GM15510 (cell line): ENCODE data around the gene SLC38A8.

ENCODE experiments used
- POLR2A ChIP-seq: IDR thresholded peaks from 3 replicates; pipeline ENCODE4 v1.6.1; 2011; ENCODE audit warnings: borderline replicate concordance; ENCODE audit not compliant: insufficient read length; ENCODE audit errors: extremely low read depth

Gene SLC38A8

GRCh38 chr16:84080378-84080777 lies 37.8 kb upstream of the SLC38A8 start:
- no peak for TF ChIP-seq POLR2A

DNA sequence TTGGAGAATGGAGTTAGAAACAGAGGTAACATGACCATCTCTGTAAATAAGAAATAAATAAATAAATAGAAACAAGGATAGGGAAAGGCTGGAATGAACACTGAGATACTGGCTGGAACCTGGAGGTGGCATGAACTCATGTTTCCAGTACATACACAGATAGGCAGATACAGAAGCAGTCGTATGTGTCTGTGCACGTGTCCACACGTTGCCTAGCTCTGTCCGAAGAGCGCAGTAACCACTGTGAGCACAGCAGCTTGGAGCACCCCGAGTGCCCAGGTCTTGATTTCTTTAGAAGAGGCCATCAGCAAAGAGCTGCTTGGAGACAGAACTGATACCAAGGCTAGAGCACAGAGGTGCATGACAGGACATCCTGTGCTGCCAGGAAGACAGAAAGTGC lies 37.1 kb upstream of the SLC38A8 start:
- no peak for TF ChIP-seq POLR2A

GRCh38 chr16:84075376-84075775 lies 32.8 kb upstream of the SLC38A8 start:
- no peak for TF ChIP-seq POLR2A

DNA sequence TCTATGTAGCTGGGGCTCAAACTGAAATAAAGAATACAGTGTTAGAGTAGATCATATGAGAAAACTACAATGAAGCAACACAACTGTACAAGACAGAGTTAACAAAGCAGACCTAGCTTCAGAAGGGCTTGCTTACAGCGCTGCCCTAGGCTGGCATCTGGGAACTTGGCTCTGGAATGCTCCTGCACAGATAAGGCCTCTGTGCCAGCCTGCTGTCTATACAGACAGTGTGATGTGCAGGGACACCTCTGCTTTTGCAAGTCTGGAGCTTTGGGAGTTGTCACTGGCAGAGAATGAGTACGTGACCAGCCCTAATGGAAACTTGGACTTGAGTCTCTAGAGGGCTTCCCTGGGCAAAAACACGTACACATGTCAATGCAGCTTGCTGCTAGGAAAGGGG lies 32.1 kb upstream of the SLC38A8 start:
- TF ChIP-seq POLR2A, result no peak

DNA sequence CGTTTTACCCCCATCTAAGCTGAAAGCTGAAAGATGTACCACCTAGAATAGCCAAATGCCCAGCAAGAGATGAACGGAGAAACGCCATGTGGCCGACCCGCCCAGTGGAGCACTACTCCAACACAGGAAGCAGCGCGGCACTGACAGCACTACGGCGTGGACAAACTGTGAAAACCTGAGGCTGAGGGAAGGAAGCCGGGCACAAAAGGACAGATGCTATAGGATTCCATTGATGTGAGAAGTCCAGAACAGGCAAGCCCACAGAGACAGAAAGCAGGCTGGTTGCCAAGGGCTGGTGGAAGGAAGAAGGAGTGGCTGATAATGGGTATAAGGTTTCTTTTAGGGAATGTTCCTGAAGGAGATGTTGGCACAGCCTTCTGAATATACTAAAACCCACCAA lies 29.4 kb upstream of the SLC38A8 start:
- TF ChIP-seq POLR2A, result no peak

DNA sequence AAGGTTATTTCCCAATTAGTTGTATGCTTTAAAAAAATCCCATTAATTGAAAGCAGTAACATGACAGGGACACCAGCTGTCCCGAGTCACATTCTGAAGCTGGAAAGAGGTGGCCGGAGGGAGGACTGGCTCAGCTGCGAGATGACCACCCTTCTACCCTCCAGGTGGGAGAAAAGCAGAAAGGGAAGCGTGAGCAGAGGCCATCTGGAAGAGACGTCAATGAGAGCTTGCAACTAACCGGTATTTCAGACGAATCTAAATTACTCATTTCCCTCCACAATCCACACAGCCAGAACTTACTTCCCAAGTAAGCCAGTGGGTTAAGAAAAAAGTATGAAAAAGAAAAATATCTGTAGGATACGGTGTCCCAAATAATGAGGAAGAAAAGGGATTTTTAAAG lies 28.5 kb upstream of the SLC38A8 start:
- TF ChIP-seq POLR2A, result no peak

GRCh38 chr16:84069540-84069939 lies 26.9 kb upstream of the SLC38A8 start:
- TF ChIP-seq POLR2A, result no peak

DNA sequence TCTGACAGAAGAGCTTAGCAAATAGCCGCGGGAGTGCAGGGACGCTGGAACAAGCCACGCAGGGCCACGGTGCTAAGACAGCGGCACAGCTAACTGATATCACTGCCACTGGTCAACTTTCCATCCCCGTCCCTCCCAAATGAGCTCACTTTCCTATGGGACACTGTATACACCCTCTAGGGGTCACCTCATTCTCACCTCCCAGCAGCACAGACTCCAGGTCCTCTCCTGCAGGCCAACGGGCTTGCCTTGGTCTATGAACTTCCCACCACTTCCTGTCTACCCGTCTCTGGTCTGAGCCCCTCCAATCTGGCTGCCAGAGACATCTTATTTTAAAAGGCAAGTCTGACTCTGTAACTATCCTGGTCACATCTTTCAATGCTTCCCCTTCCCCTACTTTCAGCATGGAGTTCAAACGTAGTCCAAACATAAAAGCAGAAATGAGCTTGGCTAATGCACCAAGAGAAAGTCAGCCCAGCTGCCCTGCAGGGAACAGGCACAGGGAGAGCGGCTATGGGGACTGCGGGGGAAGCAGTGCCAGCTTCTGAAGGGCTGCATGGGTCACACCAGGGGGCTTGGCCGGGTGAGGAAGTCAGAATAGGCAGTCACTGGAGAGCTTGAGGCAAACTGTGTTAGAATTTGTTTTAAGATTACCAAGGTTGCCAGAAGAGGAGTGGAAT lies 26.3 kb upstream of the SLC38A8 start:
- no peak for TF ChIP-seq POLR2A

DNA sequence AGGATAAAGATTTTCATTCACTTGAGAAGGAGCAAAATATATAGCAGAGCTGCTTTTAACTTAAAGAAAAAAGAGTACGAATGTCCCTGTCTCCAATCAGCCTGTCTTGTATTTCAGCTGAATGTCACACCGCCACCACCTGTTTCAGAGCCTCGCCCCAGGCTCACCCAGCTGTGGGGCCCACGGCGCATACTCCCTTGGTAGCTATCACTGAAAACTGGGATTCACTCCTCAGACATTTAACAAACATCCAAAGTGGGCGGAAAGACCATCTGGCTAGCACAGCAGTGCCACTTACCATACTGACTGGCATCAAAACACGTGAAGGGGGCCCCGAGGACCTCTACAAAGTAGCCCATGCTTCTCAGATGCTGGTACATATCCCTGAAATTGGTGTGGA lies 25.4 kb upstream of the SLC38A8 start:
- no peak for TF ChIP-seq POLR2A

- no peak for TF ChIP-seq POLR2A
Observed at GRCh38 chr16:84067640-84068039, 25.0 kb upstream of the SLC38A8 start.

DNA sequence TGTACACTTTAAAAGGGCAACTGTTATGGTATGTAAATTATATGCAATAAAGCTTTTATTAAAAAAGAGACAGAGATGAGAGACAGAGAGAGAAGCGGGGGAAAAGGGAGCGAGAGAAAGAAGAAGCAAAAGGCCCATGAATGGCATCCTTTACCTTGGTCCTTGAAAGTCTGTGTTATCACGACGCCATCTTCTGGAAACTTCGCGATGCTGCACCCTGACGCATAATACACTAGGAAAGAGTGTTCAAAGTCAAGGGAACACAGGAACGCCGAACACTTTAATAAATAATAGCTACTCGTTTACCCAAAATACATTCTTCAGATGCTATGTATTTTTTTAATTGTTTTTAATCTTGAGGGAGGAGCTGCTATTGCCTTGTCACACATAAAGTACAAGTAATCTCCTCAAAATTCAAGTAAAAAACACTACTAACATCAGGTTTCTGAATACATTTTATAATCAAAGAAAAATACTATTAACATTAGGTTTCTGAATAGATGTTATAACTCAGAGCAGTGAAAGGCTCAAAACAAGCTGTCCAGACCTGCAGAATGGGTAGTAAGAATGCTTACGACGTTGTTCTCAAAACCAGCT lies 23.0 kb upstream of the SLC38A8 start:
- no peak for TF ChIP-seq POLR2A

DNA sequence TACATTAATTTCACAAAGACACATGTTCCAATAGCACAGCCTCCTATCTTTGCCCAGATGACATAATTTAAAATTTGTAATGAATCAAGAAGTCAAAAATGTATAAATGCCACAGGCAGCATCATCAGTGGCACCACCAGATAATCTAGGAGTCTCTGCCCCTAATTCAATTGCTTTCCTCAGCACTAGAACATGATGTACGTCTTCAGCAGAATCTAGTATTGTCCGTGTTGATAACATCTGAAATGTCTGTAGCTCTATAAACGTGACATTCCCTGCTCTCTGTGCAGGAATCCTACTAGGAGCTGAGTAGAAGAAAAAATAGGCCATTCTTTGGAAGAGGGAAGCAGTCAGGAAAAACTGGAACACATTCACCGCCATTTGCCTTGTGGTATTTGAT lies 21.4 kb upstream of the SLC38A8 start:
- TF ChIP-seq POLR2A, result no peak

GRCh38 chr16:84062734-84063640 lies 20.4 kb upstream of the SLC38A8 start:
- no peak for TF ChIP-seq POLR2A

DNA sequence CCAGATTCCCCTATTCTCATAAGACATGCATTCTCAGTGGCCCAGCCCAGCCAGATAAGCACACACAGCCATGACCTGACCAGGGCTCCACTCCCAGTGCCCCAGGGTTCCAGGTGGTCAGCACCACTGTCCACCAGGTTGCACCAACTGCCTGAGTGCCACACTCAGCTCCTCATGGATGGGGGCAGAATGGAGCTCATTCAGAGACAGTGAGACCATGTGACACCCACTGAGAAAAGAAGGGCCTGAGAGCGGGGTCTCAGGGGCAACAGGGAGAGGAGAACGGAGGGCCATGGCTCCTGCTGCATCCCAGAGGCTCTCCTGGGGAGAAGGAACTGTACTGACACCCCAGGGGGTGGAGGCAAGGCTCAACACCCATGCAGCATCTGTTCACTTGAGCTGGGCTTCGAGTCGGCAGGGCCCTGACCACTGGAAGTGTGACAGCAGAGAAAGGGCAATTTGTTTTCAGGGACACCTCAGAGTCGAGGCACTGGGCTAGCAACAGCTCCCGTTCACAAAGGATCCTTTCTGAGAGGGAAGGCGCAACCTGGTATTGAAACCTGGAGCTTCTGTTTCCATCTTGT lies 18.7 kb upstream of the SLC38A8 start:
- no peak for TF ChIP-seq POLR2A

GRCh38 chr16:84059946-84060901 lies 17.6 kb upstream of the SLC38A8 start:
- TF ChIP-seq POLR2A, result no peak

- no peak for TF ChIP-seq POLR2A
Observed at GRCh38 chr16:84059111-84059510, 16.5 kb upstream of the SLC38A8 start.
